Coronary artery (tissue), 2 donors: ENCODE measurements around the gene RASGRF2.

Source experiments
- DNase-seq: peaks from one replicate; pipeline ENCODE4 v3.0.0-alpha.2; 2017; ENCODE audit warnings: low spot score
- H3K27ac ChIP-seq, 2 donors: fragments of 200-600 bp; sonication (generic); one replicate each; pipeline ENCODE4 v1.5.1; 2016 to 2019
- H3K4me3 ChIP-seq: fragments of 200-600 bp; sonication (generic); 2 replicates; pipeline ENCODE4 v1.5.1; 2016; ENCODE audit warnings: mild to moderate bottlenecking, moderate library complexity
- TF ChIP-seq, protein P1 (sequence below): fragments of 200-600 bp; sonication (generic); IDR thresholded peaks from one replicate; pipeline ENCODE4 v1.5.1; 2019; ENCODE audit warnings: antibody characterized with exemption

Gene RASGRF2

DNA sequence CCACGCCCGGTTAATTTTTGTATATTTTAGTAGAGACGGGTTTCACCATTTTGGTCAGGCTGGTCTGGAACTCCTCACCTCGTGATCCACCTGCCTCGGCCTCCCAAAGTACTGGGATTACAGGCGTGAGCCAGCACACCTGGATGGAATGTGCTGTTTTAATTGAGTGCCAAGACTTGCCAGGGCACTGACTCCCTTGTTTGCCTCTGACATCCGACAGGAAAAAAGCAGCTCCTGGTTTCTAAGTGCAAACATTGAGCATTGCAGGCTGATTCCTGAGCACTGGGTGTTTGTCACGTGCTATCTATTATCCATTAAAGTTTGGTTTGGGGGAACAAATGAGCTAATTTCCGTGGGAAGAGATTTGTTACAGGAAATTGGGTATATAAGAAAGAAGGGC, 202.3 kb downstream of the RASGRF2 start:
- TF ChIP-seq, protein P1, sequence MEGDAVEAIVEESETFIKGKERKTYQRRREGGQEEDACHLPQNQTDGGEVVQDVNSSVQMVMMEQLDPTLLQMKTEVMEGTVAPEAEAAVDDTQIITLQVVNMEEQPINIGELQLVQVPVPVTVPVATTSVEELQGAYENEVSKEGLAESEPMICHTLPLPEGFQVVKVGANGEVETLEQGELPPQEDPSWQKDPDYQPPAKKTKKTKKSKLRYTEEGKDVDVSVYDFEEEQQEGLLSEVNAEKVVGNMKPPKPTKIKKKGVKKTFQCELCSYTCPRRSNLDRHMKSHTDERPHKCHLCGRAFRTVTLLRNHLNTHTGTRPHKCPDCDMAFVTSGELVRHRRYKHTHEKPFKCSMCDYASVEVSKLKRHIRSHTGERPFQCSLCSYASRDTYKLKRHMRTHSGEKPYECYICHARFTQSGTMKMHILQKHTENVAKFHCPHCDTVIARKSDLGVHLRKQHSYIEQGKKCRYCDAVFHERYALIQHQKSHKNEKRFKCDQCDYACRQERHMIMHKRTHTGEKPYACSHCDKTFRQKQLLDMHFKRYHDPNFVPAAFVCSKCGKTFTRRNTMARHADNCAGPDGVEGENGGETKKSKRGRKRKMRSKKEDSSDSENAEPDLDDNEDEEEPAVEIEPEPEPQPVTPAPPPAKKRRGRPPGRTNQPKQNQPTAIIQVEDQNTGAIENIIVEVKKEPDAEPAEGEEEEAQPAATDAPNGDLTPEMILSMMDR, result no peak
- no peak overlapping the region for H3K27ac ChIP-seq
- no peak overlapping the region for H3K4me3 ChIP-seq
- peak; percentile 12 for DNase-seq

DNA sequence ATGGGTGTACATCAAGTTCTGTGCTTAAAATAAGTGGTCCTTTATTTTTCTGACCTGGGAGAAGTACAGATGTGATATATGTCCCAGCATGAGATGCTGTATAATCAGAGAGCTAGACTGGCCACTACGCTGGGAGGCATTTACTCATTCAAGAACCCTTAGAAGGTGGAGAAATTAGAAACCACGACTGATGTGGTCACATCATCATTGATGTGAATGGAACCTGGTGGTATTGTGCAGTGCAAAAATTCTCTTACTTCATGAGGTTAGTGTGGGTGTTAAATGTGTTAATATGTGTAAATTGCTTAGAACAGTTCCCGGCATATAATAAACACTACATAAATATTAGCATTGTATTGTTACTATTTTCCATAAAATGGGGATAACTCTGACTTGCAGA, 203.5 kb downstream of the RASGRF2 start:
- no peak for DNase-seq
- no peak overlapping the region for H3K4me3 ChIP-seq
- no peak overlapping the region for H3K27ac ChIP-seq
- TF ChIP-seq, protein P1, result no peak

DNA sequence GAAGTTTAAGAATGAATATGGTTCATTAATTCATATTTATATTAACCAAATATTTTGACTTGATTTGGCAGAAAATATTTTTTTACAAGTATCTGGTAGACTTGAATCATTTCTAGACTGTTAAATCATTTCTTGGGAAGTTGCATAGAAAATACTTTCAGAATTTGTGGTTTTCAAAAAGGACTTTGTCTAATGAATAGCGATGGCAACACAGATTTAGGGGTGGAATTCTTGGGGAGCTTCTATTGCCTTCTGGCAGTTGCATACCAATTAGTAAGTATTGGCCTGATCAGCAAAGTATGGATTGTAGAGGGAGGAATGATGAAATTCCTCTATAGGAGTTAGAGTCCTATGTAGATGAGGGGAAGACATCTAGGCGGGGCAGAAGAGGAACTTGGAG, 204.3 kb downstream of the RASGRF2 start:
- Histone ChIP-seq H3K27ac (no peak overlapping the region), H3K4me3 (no peak overlapping the region)
- no peak for DNase-seq
- TF ChIP-seq, protein P1, result no peak

DNA sequence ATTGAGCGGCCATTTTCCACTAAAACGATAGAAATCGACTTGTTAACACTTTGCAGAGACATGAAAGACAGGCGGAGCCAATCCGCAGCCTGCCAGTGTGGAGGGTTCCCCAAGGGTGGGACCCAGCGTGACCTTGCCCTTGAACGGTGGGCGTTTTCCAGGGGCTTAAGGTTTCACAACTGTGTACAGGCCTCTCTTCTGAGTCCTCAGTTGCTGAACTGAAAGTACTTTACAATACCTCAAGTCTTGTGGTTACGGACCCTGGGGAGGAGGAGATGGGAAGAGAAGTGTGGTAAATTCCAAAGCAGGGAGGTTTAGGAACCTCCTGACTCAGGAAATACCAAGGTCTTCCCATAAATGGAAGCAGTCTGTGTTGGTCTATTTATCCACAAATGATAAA, 204.8 kb downstream of the RASGRF2 start:
- no peak overlapping the region for H3K27ac ChIP-seq
- peak; percentile 62 for DNase-seq
- H3K4me3 ChIP-seq, result no peak overlapping the region
- TF ChIP-seq, protein P1, result no peak

DNA sequence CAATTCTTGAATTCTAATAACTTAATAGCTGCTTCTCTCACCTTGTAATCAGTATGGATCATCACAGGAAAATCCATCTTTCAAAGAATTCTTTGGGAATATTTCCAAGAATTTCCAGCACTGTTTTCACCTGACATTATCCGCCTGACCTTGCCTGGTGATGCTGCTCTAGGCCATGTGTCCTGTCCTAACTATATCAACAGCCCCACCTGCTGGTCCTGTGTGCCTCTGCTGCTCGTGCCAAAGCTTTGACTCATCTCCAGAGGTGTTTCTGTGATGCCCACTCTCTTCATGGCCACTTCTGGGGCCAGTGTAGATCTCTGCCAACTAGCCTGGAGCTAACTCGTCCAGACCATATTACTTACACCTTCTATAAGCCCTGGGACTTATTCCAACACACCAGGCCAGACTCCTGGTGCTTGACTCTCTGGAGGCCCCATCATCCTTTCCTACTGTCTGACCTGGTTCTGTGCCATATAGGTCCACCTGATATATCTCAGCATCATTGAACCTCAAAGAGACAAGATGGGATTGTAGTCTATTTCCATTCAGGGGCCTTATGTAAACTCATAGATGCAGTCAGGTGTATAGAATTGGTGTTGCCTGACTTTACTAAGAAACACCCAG, 205.4 kb downstream of the RASGRF2 start:
- Histone ChIP-seq H3K27ac (no peak overlapping the region), H3K4me3 (no peak overlapping the region)
- DNase-seq, result peak; percentile 28
- TF ChIP-seq, protein P1, result peak; percentile 21

DNA sequence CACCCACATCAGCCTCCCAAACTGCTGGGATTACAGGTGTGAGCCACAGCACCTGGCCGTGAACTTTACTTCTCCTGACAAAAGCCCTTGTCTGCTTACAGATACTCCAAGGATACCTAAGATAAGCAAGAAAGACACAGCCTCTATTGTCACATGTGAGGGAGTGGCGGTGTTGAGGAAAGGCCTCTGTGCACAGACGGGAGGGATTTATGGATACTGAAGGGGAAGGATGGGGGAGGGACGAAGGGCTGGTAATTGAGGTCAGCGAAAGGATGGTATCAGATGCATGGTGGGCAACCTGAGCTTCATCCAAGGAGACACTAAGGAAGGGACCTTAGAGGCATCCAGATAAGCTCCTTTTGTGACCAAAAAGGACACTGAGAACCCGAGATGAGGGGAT, 206.3 kb downstream of the RASGRF2 start:
- Histone ChIP-seq H3K27ac (no peak overlapping the region), H3K4me3 (no peak overlapping the region)
- TF ChIP-seq, protein P1, result no peak
- DNase-seq, result no peak

DNA sequence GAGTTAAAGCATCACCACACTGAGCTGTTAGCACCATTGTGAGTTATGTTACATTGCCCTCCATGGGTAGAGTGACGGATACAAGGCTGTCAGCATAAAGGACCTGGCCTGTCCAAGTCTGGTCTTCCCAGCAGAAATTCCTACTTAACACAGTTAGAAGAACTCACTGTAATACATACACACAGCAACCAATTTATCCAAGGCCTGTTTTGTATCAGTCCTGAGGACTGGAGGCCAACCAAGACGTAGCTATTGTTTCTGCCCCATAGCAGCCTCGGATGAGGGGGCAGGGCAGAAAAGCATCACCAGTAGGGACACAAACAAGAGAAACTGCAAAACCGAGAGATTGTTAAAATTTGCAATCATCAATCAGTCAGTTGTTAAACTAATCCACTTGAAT, 206.9 kb downstream of the RASGRF2 start:
- peak; percentile 4 for DNase-seq
- Histone ChIP-seq H3K27ac (no peak overlapping the region), H3K4me3 (no peak overlapping the region)
- TF ChIP-seq, protein P1, result no peak
